Measurements from ENCODE around the gene STK11IP.

- TF ChIP-seq CTCF (IDR thresholded peaks at IDR 0.05; ENCODE audit: low read depth, low read length, poor library complexity, severe bottlenecking) (no peak), EZH2phosphoT487 (IDR thresholded peaks at IDR 0.05; ENCODE audit: borderline replicate concordance, low read length) (no peak)
Observed at GRCh38 chr2:219638948-219639755, 41.5 kb downstream of the STK11IP start.
